Measurements from ENCODE around the gene EPX. TPM values are rescaled to one million over a fixed set of nuclear protein-coding genes. Genes with fewer than 3 reads are reported as not detected.

Gene EPX
- total RNA-seq, 4 donors from 2014 or later: not detected

GRCh38 chr17:58253082-58253481, 60.6 kb downstream of the EPX start:
- TF ChIP-seq POLR2A (IDR thresholded peaks at IDR 0.05) (no peak), CTCF (IDR thresholded peaks at IDR 0.05) (no peak)
- no peak for DNase-seq
- Histone ChIP-seq H3K4me3 (no peak overlapping the region), H3K36me3 (no peaks in the 10 kb centered on the region), H3K9me3 (no peaks in the 10 kb centered on the region), H3K27ac (no peak overlapping the region), H3K27me3 (no peaks in the 10 kb centered on the region), H3K4me1 (peaks cover 0 to 12% (median 7%) of the 10 kb centered on the region in 4 donors)

Other genes with a start within 250 kb of the EPX start
- 10 to 100 TPM; 10.2 to 45.4 (median 19.2) TPM for gene CUEDC1, start 237.3 kb upstream of the EPX start, total RNA-seq
- gene VEZF1, start 204.5 kb upstream of the EPX start, total RNA-seq: 10 to 100 TPM; 29.7 to 49.3 (median 39.5) TPM
- gene SRSF1, start 185.5 kb upstream of the EPX start, total RNA-seq: 100 to 1,000 TPM; 121 to 336 (median 155) TPM
- gene DYNLL2, start 109.3 kb upstream of the EPX start, total RNA-seq: 10 to 100 TPM; 18.2 to 23.9 (median 23.8) TPM
- gene OR4D1, start 44.3 kb upstream of the EPX start, total RNA-seq: not detected
- not detected for gene OR4D2, start 25.7 kb upstream of the EPX start, total RNA-seq
- 10 to 100 TPM in 3 of 4 donors, 1 to 10 TPM in 1; 6.7 to 20.9 (median 14.8) TPM for gene MKS1, start 26.5 kb downstream of the EPX start, total RNA-seq
- 1 to 10 TPM in 2 of 4 donors, not detected in 2; 2.3 to 9.0 TPM for gene LPO, start 45.9 kb downstream of the EPX start, total RNA-seq
- gene MPO, start 88.2 kb downstream of the EPX start, total RNA-seq: 1 to 10 TPM in 1 of 4 donors, not detected in 3; 1.7 TPM
- 10 to 100 TPM in 2 of 4 donors, 1 to 10 TPM in 2; 9.1 to 11.9 (median 10.4) TPM for gene TSPOAP1, start 136.1 kb downstream of the EPX start, total RNA-seq
- 10 to 100 TPM; 31.9 to 56.1 (median 47.9) TPM for gene SUPT4H1, start 159.5 kb downstream of the EPX start, total RNA-seq
- 100 to 1,000 TPM in 2 of 4 donors, 10 to 100 TPM in 2; 46.9 to 104 (median 85.4) TPM for gene RNF43, start 224.8 kb downstream of the EPX start, total RNA-seq

Data from Peyer's patch (tissue), 4 donors.